Suprapubic skin (tissue), 4 donors: ENCODE measurements around the gene HSD17B11.

ENCODE experiments used
- CTCF ChIP-seq, 2 donors: fragments of 200-600 bp in 1 of 2; fragments of 450-650 bp in 1 of 2; sonication (generic) in 1 of 2; IDR thresholded peaks; one replicate each; pipeline ENCODE4 v1.5.1; 2016 to 2019; ENCODE audit warnings: antibody characterized with exemption in 2 of 2, mild to moderate bottlenecking in 1 of 2, moderate library complexity in 1 of 2
- EP300 ChIP-seq: sonication (generic); formaldehyde crosslinking; IDR thresholded peaks from one replicate; pipeline ENCODE4 v1.6.1; 2017; ENCODE audit warnings: antibody characterized with exemption
- POLR2AphosphoS5 ChIP-seq, 3 donors: sonication (generic); formaldehyde crosslinking; IDR thresholded peaks; one replicate each; pipeline ENCODE4 v1.6.1; 2017; ENCODE audit warnings: antibody characterized with exemption in 3 of 3

DNA sequence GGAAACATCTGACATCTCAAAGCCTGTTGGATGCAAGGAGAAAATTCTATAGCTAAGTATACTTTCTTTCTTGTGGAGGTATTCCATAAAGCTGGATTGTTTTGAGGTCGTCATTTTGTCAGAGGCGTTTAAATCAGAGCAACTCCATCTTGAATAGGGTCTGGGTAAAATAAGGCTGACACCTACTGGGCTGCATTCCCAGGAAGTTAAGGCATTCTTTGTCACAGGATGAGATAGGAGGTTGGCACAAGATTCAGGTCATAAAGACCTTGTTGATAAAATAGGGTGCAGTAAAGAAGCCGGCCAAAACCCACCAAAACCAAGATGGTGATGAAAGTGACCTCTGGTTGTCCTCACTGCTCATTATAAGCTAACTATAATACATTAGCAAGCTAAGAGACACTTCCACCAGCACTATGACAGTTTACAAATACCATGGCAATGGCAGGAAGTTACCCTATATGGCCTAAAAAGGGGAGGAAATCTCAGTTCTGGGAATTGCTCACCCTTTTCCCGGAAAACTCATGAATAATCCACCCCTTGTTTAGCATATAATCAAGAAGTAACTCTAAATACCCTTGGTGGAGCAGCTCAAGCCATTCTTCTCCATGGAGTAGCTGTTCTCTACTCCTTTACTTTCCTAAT, 80.2 kb downstream of the HSD17B11 start:
- no peak for TF ChIP-seq CTCF (IDR thresholded peaks at IDR 0.05)
- TF ChIP-seq EP300, result no peak
- no peak for TF ChIP-seq POLR2AphosphoS5 (IDR thresholded peaks at IDR 0.05)
